AG04450 (cell line): ENCODE measurements around the gene AK5. TPM values are rescaled to one million over a fixed set of nuclear protein-coding genes. Genes with fewer than 3 reads are reported as not detected.
"Not testable (repeated sequence)": the region's sequence is repeated elsewhere in the genome, so short reads cannot be mapped to it uniquely, and the experiment has no call there.

ENCODE experiments used
- CTCF ChIA-PET: fragments of 300-600, 350-600 bp; formaldehyde crosslinking; extraction: SDS; loops from one replicate; lab custom pipeline; 2022; ENCODE audit warnings: antibody characterized with exemption, inconsistent platforms; lab: Charles Lee
- POLR2A ChIA-PET: fragments of 350-600 bp; formaldehyde crosslinking; extraction: SDS; loops from one replicate; lab custom pipeline; 2021; ENCODE audit warnings: antibody characterized with exemption, inconsistent platforms; lab: Yijun Ruan, JAX
- DNase-seq: peaks from one replicate; pipeline ENCODE4 v3.0.0-alpha.2; 2011; ENCODE audit warnings: low read depth, low spot score
- H3K27ac ChIP-seq: one replicate; pipeline ENCODE4 v1.5.1; 2012; ENCODE audit warnings: low read depth, low read length, control low read depth
- H3K27me3 ChIP-seq: one replicate; pipeline ENCODE4 v1.6.0; 2012; ENCODE audit warnings: low read length; ENCODE audit not compliant: control insufficient read depth, insufficient read depth
- H3K4me3 ChIP-seq: 2 replicates; pipeline ENCODE4 v1.5.1; 2011; ENCODE audit warnings: mild to moderate bottlenecking, low read depth, low read length, control low read depth
- H3K9me3 ChIP-seq: 2 replicates; pipeline ENCODE4 v1.5.1; 2012; ENCODE audit warnings: low read length; ENCODE audit not compliant: control insufficient read depth, insufficient read depth
- polyA plus RNA-seq: library from polyadenylated mRNA; depleted of rRNA; stranded (reverse); fragments of >200 nt; gene quantifications from 2 replicates; pipeline ENCODE4 v1.2.3, GENCODE V29; 2011
- TF ChIP-seq, protein P1 (sequence below): IDR thresholded peaks from 2 replicates; pipeline ENCODE4 v1.5.1; 2011; ENCODE audit warnings: low read depth, low read length, control low read depth, inconsistent platforms

Gene AK5
- polyA plus RNA-seq, 1 experiment: 45.1 TPM

DNA sequence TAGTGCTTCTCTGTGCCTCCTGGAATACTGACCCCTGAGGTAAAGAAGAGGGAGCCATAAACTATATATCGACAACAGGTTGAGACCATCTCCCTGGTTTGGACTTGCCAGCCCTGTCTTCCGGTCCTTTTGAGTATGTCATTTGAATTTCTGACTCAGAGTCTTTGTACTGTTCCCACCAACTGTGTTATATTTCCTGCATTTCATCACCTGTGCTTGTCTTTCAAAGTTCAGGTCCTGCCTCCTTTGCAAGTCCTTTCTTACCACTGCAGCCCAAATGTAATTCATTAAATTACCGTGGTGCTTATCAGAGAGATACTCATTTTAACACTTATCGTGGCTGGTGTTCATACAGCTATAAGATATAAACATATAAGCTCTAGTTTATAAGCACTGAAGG, 10.7 kb downstream of the AK5 start:
- DNase-seq: no peak
- Histone ChIP-seq H3K9me3 (no peaks in the 10 kb centered on the region), H3K4me3 (no peak overlapping the region), H3K27ac (no peak overlapping the region), H3K27me3 (no peaks in the 10 kb centered on the region)
- POLR2A ChIA-PET: no interaction called here
- TF ChIP-seq, protein P1, sequence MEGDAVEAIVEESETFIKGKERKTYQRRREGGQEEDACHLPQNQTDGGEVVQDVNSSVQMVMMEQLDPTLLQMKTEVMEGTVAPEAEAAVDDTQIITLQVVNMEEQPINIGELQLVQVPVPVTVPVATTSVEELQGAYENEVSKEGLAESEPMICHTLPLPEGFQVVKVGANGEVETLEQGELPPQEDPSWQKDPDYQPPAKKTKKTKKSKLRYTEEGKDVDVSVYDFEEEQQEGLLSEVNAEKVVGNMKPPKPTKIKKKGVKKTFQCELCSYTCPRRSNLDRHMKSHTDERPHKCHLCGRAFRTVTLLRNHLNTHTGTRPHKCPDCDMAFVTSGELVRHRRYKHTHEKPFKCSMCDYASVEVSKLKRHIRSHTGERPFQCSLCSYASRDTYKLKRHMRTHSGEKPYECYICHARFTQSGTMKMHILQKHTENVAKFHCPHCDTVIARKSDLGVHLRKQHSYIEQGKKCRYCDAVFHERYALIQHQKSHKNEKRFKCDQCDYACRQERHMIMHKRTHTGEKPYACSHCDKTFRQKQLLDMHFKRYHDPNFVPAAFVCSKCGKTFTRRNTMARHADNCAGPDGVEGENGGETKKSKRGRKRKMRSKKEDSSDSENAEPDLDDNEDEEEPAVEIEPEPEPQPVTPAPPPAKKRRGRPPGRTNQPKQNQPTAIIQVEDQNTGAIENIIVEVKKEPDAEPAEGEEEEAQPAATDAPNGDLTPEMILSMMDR: no peak
- CTCF ChIA-PET: no interaction called here

DNA sequence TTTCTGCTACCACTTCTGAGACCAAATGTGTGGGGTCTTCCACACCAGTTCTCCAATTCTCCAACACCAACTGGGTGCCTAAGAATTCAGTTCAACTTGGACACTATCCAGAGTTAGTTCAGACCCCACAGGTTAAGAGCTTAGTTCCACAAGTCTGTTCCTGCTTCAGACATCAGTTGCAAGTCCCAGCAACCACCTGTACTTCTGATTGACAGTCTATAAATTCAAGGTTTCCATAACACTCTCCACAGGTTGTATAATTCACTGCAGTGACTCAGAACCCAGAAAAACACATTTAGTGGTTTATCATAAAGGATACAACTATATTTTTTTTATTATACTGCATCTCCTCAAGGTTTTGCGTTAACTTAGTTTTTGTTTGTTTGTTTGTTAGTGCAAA, 18.7 kb downstream of the AK5 start:
- CTCF ChIA-PET: no interaction called here
- Histone ChIP-seq H3K27me3 (no peaks in the 10 kb centered on the region), H3K4me3 (no peak overlapping the region), H3K27ac (no peak overlapping the region), H3K9me3 (no peaks in the 10 kb centered on the region)
- DNase-seq: no peak
- POLR2A ChIA-PET: interaction anchor here (0.6 kb wide), 1 partner anchor 12 kb away, joined by 6 read pairs; no protein-coding TSS in a partner anchor
- TF ChIP-seq, protein P1: no peak

DNA sequence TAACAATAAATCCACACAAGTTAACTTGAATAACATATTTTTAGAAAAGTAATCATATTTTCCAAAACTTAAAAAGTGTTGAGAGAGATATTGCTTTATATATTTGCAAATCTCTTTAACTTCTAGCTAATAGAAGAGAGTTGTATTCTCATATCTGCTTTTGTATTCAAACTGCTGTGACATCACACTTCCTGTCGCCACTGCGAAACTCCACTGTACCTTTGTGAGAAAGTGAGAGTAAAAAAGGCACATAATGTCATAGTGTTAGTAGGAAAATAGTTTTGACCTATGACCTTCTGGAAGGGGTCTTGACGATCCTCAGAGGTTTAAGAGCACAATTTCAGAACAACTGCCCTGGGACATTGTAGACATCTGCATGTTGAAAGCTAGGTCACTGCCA, 21.6 kb downstream of the AK5 start:
- DNase-seq: no peak
- ChIA-PET CTCF (no interaction called here), POLR2A (no interaction called here)
- Histone ChIP-seq H3K27ac (no peak overlapping the region), H3K9me3 (no peaks in the 10 kb centered on the region), H3K27me3 (no peaks in the 10 kb centered on the region), H3K4me3 (no peak overlapping the region)
- TF ChIP-seq, protein P1: no peak

DNA sequence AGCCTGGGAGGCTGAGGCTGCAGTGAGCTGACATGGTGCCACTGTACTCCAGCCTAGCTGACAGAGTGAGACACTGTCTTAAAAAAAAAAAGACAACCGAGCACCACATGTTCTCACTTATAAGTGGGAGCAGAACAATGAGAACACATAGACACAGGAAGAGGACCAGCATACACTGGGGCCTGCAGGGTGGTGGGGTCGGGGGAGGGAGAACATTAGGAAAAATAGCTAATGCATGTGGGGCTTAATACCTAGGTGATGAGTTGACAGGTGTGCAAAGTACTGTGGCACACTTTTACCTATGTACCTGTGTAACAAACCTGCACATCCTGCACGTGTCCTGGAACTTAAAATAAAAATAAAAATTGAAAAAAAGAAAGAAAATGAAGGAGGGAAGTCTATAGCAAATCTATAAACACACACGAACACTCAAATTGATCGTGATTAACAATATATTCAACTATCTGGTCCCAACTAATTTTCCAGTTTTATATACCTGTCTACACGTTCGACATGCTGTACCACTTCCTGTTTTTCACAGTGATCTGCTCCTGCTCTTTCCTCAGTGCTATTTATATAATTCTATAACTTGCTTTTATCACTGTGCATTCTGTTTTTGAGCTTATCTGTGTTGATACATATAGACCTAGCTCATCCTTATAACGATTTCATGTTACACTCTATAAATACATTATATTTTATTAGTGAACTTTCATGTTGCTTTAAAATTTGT, 27.2 kb downstream of the AK5 start:
- POLR2A ChIA-PET: no interaction called here
- DNase-seq: no peak
- H3K4me3 ChIP-seq: no peak overlapping the region
- TF ChIP-seq, protein P1: no peak
- H3K27me3 ChIP-seq: no peaks in the 10 kb centered on the region
- CTCF ChIA-PET: interaction anchor here (0.6 kb wide), 1 partner anchor 13 kb away, joined by 3 read pairs; no protein-coding TSS in a partner anchor
- H3K27ac ChIP-seq: no peak overlapping the region
- H3K9me3 ChIP-seq: no peaks in the 10 kb centered on the region; the same call in 1 of the 2 replicates

DNA sequence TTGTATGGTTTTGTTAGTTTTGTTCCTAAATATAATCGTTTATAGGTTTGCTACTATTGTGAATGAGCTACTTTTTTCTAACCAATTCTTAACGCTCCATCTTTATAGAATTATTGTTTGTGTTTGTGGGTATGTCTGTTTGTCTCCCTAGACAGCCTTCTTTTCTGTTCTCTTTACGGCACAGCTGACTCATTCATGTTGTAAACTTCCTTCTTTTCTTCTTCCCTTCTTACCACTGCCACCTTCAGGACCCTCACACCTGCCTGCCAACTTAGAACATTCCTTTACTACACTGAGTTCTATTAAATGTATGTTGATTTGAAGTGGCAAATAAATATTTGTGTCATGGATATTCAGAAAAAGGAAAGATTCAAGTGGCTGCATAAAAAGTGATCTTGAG, 29.1 kb downstream of the AK5 start:
- ChIA-PET CTCF (interaction anchor here (0.5 kb wide), 1 partner anchor 11 kb away, joined by 3 read pairs; no protein-coding TSS in a partner anchor), POLR2A (no interaction called here)
- DNase-seq: no peak
- Histone ChIP-seq H3K27me3 (no peaks in the 10 kb centered on the region), H3K4me3 (no peak overlapping the region), H3K9me3 (no peaks in the 10 kb centered on the region; the same call in 1 of the 2 replicates), H3K27ac (no peak overlapping the region)
- TF ChIP-seq, protein P1: no peak

DNA sequence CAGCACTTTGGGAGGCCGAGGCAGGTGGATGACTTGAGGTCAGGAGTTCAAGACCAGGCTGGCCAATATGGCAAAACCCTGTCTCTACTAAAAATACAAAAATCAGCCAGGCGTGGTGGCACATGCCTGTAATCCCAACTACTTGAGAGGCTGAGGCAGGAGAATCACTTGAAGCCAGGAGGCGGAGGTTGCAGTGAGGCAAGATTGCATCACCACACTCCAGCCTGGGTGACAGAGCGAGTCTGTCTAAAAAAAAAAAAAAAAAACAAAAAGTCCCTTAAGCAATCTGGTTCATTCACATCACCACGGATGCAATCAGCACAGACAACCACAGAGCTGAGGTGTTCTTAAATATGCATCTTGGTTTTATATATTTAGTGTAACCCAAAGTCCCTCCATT, 30.5 kb downstream of the AK5 start:
- not testable (repeated sequence) for H3K27me3 ChIP-seq, H3K27ac ChIP-seq, H3K4me3 ChIP-seq, DNase-seq, H3K9me3 ChIP-seq
- POLR2A ChIA-PET: interaction anchor here (0.7 kb wide), 1 partner anchor 12 kb away, joined by 6 read pairs; no protein-coding TSS in a partner anchor
- CTCF ChIA-PET: interaction anchor here (0.6 to 1.4 kb wide), 2 partner anchors 8 to 47 kb away, joined by 3 to 6 read pairs; no protein-coding TSS in a partner anchor
